A673 (cell line): ENCODE results near the gene EFL1. TPM values are rescaled to one million over a fixed set of nuclear protein-coding genes. Genes with fewer than 3 reads are reported as not detected.
"Not testable (repeated sequence)": the region's sequence is repeated elsewhere in the genome, so short reads cannot be mapped to it uniquely, and the experiment has no call there.

Experiments
- BruUV-seq: library from RNA; stranded (reverse); fragments of 400-500 nt; replicated peaks from 2 replicates; lab custom pipeline; 2021; lab: Mats Ljungman, UMichigan
- CTCF ChIA-PET: fragments of 300-600 bp; sonication (Branson Sonifier 250); formaldehyde crosslinking; loops from one replicate; lab custom pipeline; 2022; ENCODE audit warnings: antibody characterized with exemption; lab: Charles Lee
- POLR2A ChIA-PET: fragments of 300-600 bp; sonication (Branson Sonifier 250); formaldehyde crosslinking; loops from one replicate; lab custom pipeline; 2022; ENCODE audit warnings: antibody characterized with exemption; ENCODE audit not compliant: low non-redundant PET; lab: Charles Lee
- DNase-seq: peaks from one replicate; pipeline ENCODE4 v3.0.0-alpha.2; 2015; ENCODE audit warnings: low spot score
- H3K27ac ChIP-seq: fragments of 200-600 bp; sonication (generic); 2 replicates; pipeline ENCODE4 v1.5.1; 2016; ENCODE audit warnings: mixed run types, low read depth, mild to moderate bottlenecking, mixed read lengths, antibody characterized with exemption, low read length; ENCODE audit not compliant: poor library complexity, severe bottlenecking
- H3K27me3 ChIP-seq: fragments of 200-600 bp; sonication (generic); replicated peaks from 2 replicates; pipeline ENCODE4 v1.6.1; 2017; ENCODE audit warnings: mixed run types, low read depth, mild to moderate bottlenecking, mixed read lengths, antibody characterized with exemption, low read length; ENCODE audit not compliant: insufficient read depth, poor library complexity
- H3K36me3 ChIP-seq: fragments of 200-600 bp; sonication (generic); 2 replicates; pipeline ENCODE4 v1.6.1; 2016; ENCODE audit warnings: mixed run types, mild to moderate bottlenecking, mixed read lengths, antibody characterized with exemption, low read length; ENCODE audit not compliant: insufficient read depth, poor library complexity, severe bottlenecking
- H3K4me1 ChIP-seq: fragments of 200-600 bp; sonication (generic); 2 replicates; pipeline ENCODE4 v1.6.1; 2017; ENCODE audit warnings: mixed run types, mild to moderate bottlenecking, mixed read lengths, antibody characterized with exemption, low read length; ENCODE audit not compliant: insufficient read depth, poor library complexity, severe bottlenecking
- H3K4me3 ChIP-seq: fragments of 200-600 bp; sonication (generic); 2 replicates; pipeline ENCODE4 v1.5.1; 2016; ENCODE audit warnings: low read depth, mixed run types, mild to moderate bottlenecking, mixed read lengths, low read length; ENCODE audit not compliant: poor library complexity, severe bottlenecking
- H3K9me3 ChIP-seq: fragments of 200-600 bp; sonication (generic); 2 replicates; pipeline ENCODE4 v1.6.1; 2016; ENCODE audit warnings: mixed run types, low read depth, mild to moderate bottlenecking, mixed read lengths, antibody characterized with exemption, low read length; ENCODE audit not compliant: poor library complexity, severe bottlenecking
- CTCF ChIP-seq: fragments of 300-800, 200-600 bp; sonication (generic); conservative IDR thresholded peaks from 2 replicates; pipeline ENCODE4 v1.5.1; 2017; ENCODE audit warnings: low read depth, mild to moderate bottlenecking, antibody characterized with exemption, low read length, moderate library complexity, mixed read lengths
- EZH2 ChIP-seq: fragments of 200-600 bp; sonication (generic); IDR thresholded peaks from 2 replicates; pipeline ENCODE4 v1.6.1; 2017; ENCODE audit warnings: borderline replicate concordance, low read depth, mild to moderate bottlenecking, mixed read lengths, antibody characterized with exemption, low read length; ENCODE audit not compliant: poor library complexity, severe bottlenecking
- intact Hi-C: fragments of 100-400 bp; cut with micrococcal nuclease; formaldehyde crosslinking; loops from one replicate; pipeline ENCODE4 v1.10.0; 2022; ENCODE audit not compliant: unreplicated experiment
- total RNA-seq: library from RNA; stranded (reverse); gene quantifications from 2 replicates; pipeline ENCODE4 v1.2.3, GENCODE V29; 2021

Gene EFL1
- total RNA-seq, 1 experiment from 2014 or later: 26.1 TPM

GRCh38 chr15:82281276-82281675, 18.7 kb upstream of the EFL1 start:
- peak; percentile 34; the same call in 1 of the 2 replicates for TF ChIP-seq CTCF
- BruUV-seq, CTCF ChIA-PET, H3K27me3 ChIP-seq, H3K4me3 ChIP-seq, intact Hi-C loops, H3K9me3 ChIP-seq, H3K4me1 ChIP-seq, H3K27ac ChIP-seq, H3K36me3 ChIP-seq, DNase-seq, POLR2A ChIA-PET: not testable (repeated sequence)

- no peaks in the 10 kb centered on the region for H3K9me3 ChIP-seq
- no peak for DNase-seq
- no peaks in the 10 kb centered on the region for H3K27me3 ChIP-seq
- no TSS peak for BruUV-seq
- no peaks in the 10 kb centered on the region for H3K4me1 ChIP-seq
- CTCF ChIA-PET: no interaction called here
- no peak overlapping the region for H3K4me3 ChIP-seq
- H3K36me3 ChIP-seq: no peaks in the 10 kb centered on the region
- intact Hi-C loops: no loop called here
- POLR2A ChIA-PET: no interaction called here
- TF ChIP-seq EZH2: no peak
- no peak for TF ChIP-seq CTCF
- no peak overlapping the region for H3K27ac ChIP-seq
Observed at GRCh38 chr15:82275410-82275809, 12.9 kb upstream of the EFL1 start.

GRCh38 chr15:82272154-82272553, 9.6 kb upstream of the EFL1 start:
- no peak for DNase-seq
- POLR2A ChIA-PET: no interaction called here
- no TSS peak for BruUV-seq
- Histone ChIP-seq H3K36me3 (no peaks in the 10 kb centered on the region), H3K4me3 (no peak overlapping the region), H3K27me3 (no peaks in the 10 kb centered on the region), H3K9me3 (no peaks in the 10 kb centered on the region), H3K4me1 (no peaks in the 10 kb centered on the region), H3K27ac (no peak overlapping the region)
- intact Hi-C loops: no loop called here
- CTCF ChIA-PET: no interaction called here
- no peak for TF ChIP-seq EZH2
- TF ChIP-seq CTCF: no peak

- H3K4me3 ChIP-seq, CTCF ChIA-PET, H3K27me3 ChIP-seq, H3K9me3 ChIP-seq, H3K4me1 ChIP-seq, DNase-seq, POLR2A ChIA-PET, H3K27ac ChIP-seq, intact Hi-C loops, H3K36me3 ChIP-seq, BruUV-seq: not testable (repeated sequence)
Observed at GRCh38 chr15:82268454-82268853, 5.9 kb upstream of the EFL1 start.

- BruUV-seq, H3K4me1 ChIP-seq, CTCF ChIA-PET, intact Hi-C loops, POLR2A ChIA-PET, H3K36me3 ChIP-seq, DNase-seq, H3K9me3 ChIP-seq, H3K27me3 ChIP-seq, H3K27ac ChIP-seq, H3K4me3 ChIP-seq: not testable (repeated sequence)
Observed at GRCh38 chr15:82267137-82267536, 4.6 kb upstream of the EFL1 start.
